Astrocyte of the cerebellum (primary cell): Measurements from ENCODE around the gene MTFR1L.
"Not testable (repeated sequence)": the region's sequence is repeated elsewhere in the genome, so short reads cannot be mapped to it uniquely, and the experiment has no call there.

Experiments used
- DNase-seq: peaks from one replicate; pipeline ENCODE4 v3.0.0-alpha.2; 2011; ENCODE audit warnings: low read depth
- H3K4me3 ChIP-seq: 2 replicates; pipeline ENCODE4 v1.5.1; 2011; ENCODE audit warnings: mild to moderate bottlenecking, low read depth, low read length, moderate library complexity
- in situ Hi-C: cut with HindIII; loops from 2 replicates; pipeline ENCODE4 v1.10.0; 2017; ENCODE audit warnings: low sequenced_read_pairs
- TF ChIP-seq, protein P1 (sequence below): IDR thresholded peaks from 2 replicates; pipeline ENCODE4 v1.5.1; 2012; ENCODE audit warnings: low read length, low read depth, moderate library complexity, mild to moderate bottlenecking; ENCODE audit errors: missing control alignments

Gene MTFR1L

DNA sequence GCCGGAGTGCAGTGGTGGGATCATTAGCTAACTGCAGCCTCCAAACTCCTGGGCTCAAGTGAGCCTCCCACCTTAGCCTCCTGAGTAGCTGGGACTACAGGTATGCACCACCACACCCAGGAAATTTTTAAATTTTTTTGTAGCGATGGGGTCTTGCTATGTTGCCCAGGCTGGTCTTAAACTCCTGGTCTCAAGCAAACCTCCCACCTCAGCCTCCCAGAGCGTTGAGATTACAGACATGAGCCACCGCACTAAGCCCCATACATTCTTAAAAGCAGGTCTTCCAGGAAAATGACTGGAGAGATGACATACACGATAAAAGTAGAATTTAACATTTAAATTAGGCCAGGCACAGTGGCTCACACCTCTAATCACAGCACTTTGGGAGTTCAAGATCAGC is 13.4 kb downstream of the MTFR1L start:
- TF ChIP-seq, protein P1, sequence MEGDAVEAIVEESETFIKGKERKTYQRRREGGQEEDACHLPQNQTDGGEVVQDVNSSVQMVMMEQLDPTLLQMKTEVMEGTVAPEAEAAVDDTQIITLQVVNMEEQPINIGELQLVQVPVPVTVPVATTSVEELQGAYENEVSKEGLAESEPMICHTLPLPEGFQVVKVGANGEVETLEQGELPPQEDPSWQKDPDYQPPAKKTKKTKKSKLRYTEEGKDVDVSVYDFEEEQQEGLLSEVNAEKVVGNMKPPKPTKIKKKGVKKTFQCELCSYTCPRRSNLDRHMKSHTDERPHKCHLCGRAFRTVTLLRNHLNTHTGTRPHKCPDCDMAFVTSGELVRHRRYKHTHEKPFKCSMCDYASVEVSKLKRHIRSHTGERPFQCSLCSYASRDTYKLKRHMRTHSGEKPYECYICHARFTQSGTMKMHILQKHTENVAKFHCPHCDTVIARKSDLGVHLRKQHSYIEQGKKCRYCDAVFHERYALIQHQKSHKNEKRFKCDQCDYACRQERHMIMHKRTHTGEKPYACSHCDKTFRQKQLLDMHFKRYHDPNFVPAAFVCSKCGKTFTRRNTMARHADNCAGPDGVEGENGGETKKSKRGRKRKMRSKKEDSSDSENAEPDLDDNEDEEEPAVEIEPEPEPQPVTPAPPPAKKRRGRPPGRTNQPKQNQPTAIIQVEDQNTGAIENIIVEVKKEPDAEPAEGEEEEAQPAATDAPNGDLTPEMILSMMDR: no peak
- no peak for DNase-seq
- in situ Hi-C loops: loop anchor here (5.0 kb wide), 1 partner anchor 164 kb away; the partner anchor contains the start of gene PAFAH2
- H3K4me3 ChIP-seq: no peak overlapping the region

GRCh38 chr1:25834894-25835293 is 15.1 kb downstream of the MTFR1L start:
- in situ Hi-C loops: loop anchor here (5.0 kb wide), 1 partner anchor 162 kb away; the partner anchor contains the start of gene PAFAH2
- TF ChIP-seq, protein P1: no peak
- H3K4me3 ChIP-seq: no peak overlapping the region
- no peak for DNase-seq

DNA sequence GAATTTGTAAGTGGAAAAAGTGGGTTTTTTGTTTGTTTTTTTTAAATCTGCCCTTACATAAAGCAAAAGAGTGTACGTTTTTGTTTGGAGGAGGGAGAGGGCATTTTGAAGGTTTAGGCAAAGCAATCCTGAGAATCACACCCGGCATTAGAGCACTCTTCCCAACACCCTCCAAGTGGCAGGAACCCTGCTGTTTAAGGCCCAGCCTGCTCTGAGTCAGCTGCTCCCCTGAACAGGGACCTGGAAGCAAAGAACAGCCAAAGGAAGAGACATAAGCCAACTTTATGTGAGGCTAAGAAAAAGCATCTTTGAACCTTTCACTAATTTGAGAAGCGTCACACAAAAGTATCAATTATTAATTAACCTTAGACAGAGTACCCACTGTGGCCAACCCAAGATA is 16.9 kb downstream of the MTFR1L start:
- in situ Hi-C loops: no loop called here
- TF ChIP-seq, protein P1: no peak
- H3K4me3 ChIP-seq: no peak overlapping the region
- DNase-seq: no peak

GRCh38 chr1:25837262-25837875 is 17.6 kb downstream of the MTFR1L start:
- in situ Hi-C loops: no loop called here
- DNase-seq: no peak
- H3K4me3 ChIP-seq: no peak overlapping the region
- TF ChIP-seq, protein P1: peak; percentile 44

DNA sequence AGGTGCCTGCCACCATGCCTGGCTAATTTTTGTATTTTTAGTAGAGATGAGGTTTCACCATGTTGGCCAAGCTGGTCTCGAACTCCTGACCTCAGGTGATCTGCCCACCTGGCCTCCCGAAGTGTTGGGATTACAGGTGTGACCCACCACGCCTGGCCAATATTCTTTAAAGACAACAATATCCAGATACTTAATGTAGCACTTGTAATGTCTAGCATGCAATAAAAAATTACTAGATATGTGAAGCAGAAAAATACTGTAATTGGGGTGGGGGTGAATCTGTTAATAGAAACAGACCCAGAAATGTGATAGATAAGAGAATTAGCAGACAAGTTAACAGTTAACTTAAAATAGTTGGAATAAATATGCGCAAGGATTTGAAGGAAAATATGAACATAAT is 20.1 kb downstream of the MTFR1L start:
- H3K4me3 ChIP-seq, in situ Hi-C loops, DNase-seq: not testable (repeated sequence)

DNA sequence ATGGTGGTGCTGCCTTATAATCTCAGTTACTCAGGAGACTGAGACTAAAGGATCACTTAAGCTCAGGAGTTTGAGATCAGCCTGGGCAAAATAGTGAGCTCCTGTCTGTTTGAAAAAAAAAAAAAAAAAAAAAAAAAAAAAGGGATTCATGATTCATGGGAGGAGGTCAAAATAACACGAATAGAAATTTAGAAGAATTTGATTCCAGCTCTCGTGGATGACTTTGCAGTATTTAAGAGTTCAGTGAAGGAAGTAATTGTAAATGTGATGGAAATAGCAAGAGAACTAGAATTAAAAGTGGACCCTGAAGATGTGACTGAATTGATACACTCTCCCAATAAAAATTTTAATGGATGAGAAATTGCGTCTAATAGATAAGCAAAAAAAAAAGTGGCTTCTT is 23.7 kb downstream of the MTFR1L start:
- TF ChIP-seq, protein P1: no peak
- in situ Hi-C loops: no loop called here
- no peak for DNase-seq
- no peak overlapping the region for H3K4me3 ChIP-seq

- no peak overlapping the region for H3K4me3 ChIP-seq
- in situ Hi-C loops: loop anchor here (5.0 kb wide), 1 partner anchor 53 kb away; no protein-coding TSS in a partner anchor
- no peak for DNase-seq
- TF ChIP-seq, protein P1: no peak
Observed at GRCh38 chr1:25844536-25845337, 25.0 kb downstream of the MTFR1L start.
